Liver (tissue), 9 donors: Measurements from ENCODE around the gene SLC22A3. TPM values are rescaled to one million over a fixed set of nuclear protein-coding genes. Genes with fewer than 3 reads are reported as not detected.

Source experiments
- DNase-seq: peaks from one replicate; pipeline ENCODE4 v3.0.0-alpha.2; 2017; ENCODE audit warnings: low spot score
- H3K27ac ChIP-seq, 2 donors: one replicate each; pipeline ENCODE4 v1.7.0; 2013; ENCODE audit warnings: inconsistent platforms in 2 of 2, low read length in 2 of 2, control low read depth in 1 of 2, low read depth in 1 of 2, mild to moderate bottlenecking in 1 of 2
- H3K27me3 ChIP-seq, 4 donors: one replicate each; pipeline versions ENCODE4 v1.6.1 to v1.7.0; 2013; ENCODE audit warnings: low read length in 3 of 4, inconsistent platforms in 1 of 4, mild to moderate bottlenecking in 1 of 4, moderate library complexity in 1 of 4; ENCODE audit not compliant: control insufficient read depth in 4 of 4, insufficient read depth in 4 of 4
- H3K36me3 ChIP-seq, 4 donors: one replicate each; pipeline versions ENCODE4 v1.6.1 to v1.7.0; 2013; ENCODE audit warnings: low read length in 3 of 4, mild to moderate bottlenecking in 3 of 4, low read depth in 1 of 4, moderate library complexity in 1 of 4; ENCODE audit not compliant: control insufficient read depth in 4 of 4, insufficient read depth in 3 of 4
- H3K4me1 ChIP-seq, 4 donors: one replicate each; pipeline versions ENCODE4 v1.6.1 to v1.7.0; 2013; ENCODE audit warnings: low read length in 3 of 4, mild to moderate bottlenecking in 3 of 4, moderate library complexity in 1 of 4; ENCODE audit not compliant: control insufficient read depth in 4 of 4, insufficient read depth in 4 of 4
- H3K4me3 ChIP-seq, 3 donors: one replicate each; pipeline versions ENCODE4 v1.6.1 to v1.7.0; 2013; ENCODE audit warnings: low read length in 3 of 3, control low read depth in 1 of 3, low read depth in 1 of 3, mild to moderate bottlenecking in 1 of 3
- H3K9ac ChIP-seq, 2 donors: one replicate each; pipeline ENCODE4 v1.7.0; 2013; ENCODE audit warnings: low read length in 2 of 2, mild to moderate bottlenecking in 2 of 2, moderate library complexity in 2 of 2, control low read depth in 1 of 2, low read depth in 1 of 2
- H3K9me3 ChIP-seq, 4 donors: one replicate each; pipeline versions ENCODE4 v1.6.1 to v1.7.0; 2013; ENCODE audit warnings: low read length in 3 of 4; ENCODE audit not compliant: control insufficient read depth in 4 of 4
- ATF3 ChIP-seq: IDR thresholded peaks from 2 replicates; pipeline ENCODE4 v1.6.1; 2016; ENCODE audit warnings: antibody characterized with exemption
- CTCF ChIP-seq: fragments of 150-350 bp; IDR thresholded peaks from 2 replicates; pipeline ENCODE4 v1.5.1; 2017; ENCODE audit warnings: improper control_type of control experiment, low read depth, low read length; ENCODE audit not compliant: missing input control
- FOXA2 ChIP-seq: IDR thresholded peaks from 2 replicates; pipeline ENCODE4 v1.6.1; 2016; ENCODE audit warnings: antibody characterized with exemption
- GABPA ChIP-seq, 2 donors: IDR thresholded peaks in 1 of 2; conservative IDR thresholded peaks in 1 of 2; 2 replicates each; pipeline ENCODE4 v1.6.1; 2016; ENCODE audit warnings: antibody characterized with exemption in 2 of 2, mild to moderate bottlenecking in 1 of 2, moderate library complexity in 1 of 2
- JUND ChIP-seq, 2 donors: IDR thresholded peaks; 2 replicates each; pipeline ENCODE4 v1.6.1; 2016; ENCODE audit warnings: antibody characterized with exemption in 2 of 2
- MAX ChIP-seq: IDR thresholded peaks from 2 replicates; pipeline ENCODE4 v1.6.1; 2016; ENCODE audit warnings: antibody characterized with exemption
- REST ChIP-seq: IDR thresholded peaks from 2 replicates; pipeline ENCODE4 v1.6.1; 2016; ENCODE audit warnings: antibody characterized with exemption, mild to moderate bottlenecking
- SP1 ChIP-seq: IDR thresholded peaks from 2 replicates; pipeline ENCODE4 v1.6.1; 2018; ENCODE audit warnings: antibody characterized with exemption, mild to moderate bottlenecking
- TAF1 ChIP-seq: conservative IDR thresholded peaks from 2 replicates; pipeline ENCODE4 v1.6.1; 2016; ENCODE audit warnings: antibody characterized with exemption, mild to moderate bottlenecking
- YY1 ChIP-seq: IDR thresholded peaks from 2 replicates; pipeline ENCODE4 v1.6.1; 2016; ENCODE audit warnings: antibody characterized with exemption, mild to moderate bottlenecking
- ZBTB33 ChIP-seq: IDR thresholded peaks from 2 replicates; pipeline ENCODE4 v1.6.1; 2016; ENCODE audit warnings: antibody characterized with exemption
- WGBS: extraction: QIAGEN DNeasy Blood & Tissue Kit; methylation state at CpG from one replicate; pipeline ENCODE4 v1.1.7; 2013; 5-methylcytosine and 5-hydroxymethylcytosine counted together
- polyA plus RNA-seq, 2 donors: library from polyadenylated mRNA; stranded (reverse) in 1 of 2; unstranded in 1 of 2; fragments of 200-250 nt in 1 of 2; fragments of >200 nt in 1 of 2; fragmentation: Nextera tagmentation in 1 of 2; extraction: Ambion mirVana in 1 of 2; gene quantifications; one replicate each; pipeline versions ENCODE4 v1.2.1 to v1.2.3, GENCODE V29; 2013 to 2015
- total RNA-seq, 2 donors: library from RNA; depleted of rRNA; stranded (reverse); fragments of >200 nt; gene quantifications; one replicate each; pipeline ENCODE4 v1.2.3, GENCODE V29; 2014
- donor health status: healthy.
- donor health status: healthy.
- donor health status: healthy.
- donor health status: healthy.
- donor health status: healthy.

The SLC22A3 gene
- total and polyA plus RNA-seq, 4 donors = 7.6 to 40.9 (median 19.4) TPM

GRCh38 chr6:160316261-160316660 lies 31.9 kb upstream of the SLC22A3 start:
- H3K27ac ChIP-seq = no peak overlapping the region
- no peaks in the 10 kb centered on the region for H3K36me3 ChIP-seq
- H3K9me3 ChIP-seq = peaks cover 0 to 3% (median 2%) of the 10 kb centered on the region in 4 donors
- no peak overlapping the region for H3K4me3 ChIP-seq
- no peak for DNase-seq
- H3K4me1 ChIP-seq = no peaks in the 10 kb centered on the region
- TF ChIP-seq JUND (IDR thresholded peaks at IDR 0.05) (no peak), TAF1 (no peak), ZBTB33 (no peak), CTCF (no peak), YY1 (no peak)
- no peak overlapping the region for H3K9ac ChIP-seq
- no peaks in the 10 kb centered on the region for H3K27me3 ChIP-seq

- 94% methylated on average over 1 of the region's 1 CpG for WGBS
- Histone ChIP-seq H3K27me3 (no peaks in the 10 kb centered on the region), H3K36me3 (no peaks in the 10 kb centered on the region), H3K27ac (no peak overlapping the region), H3K4me3 (no peak overlapping the region), H3K4me1 (no peaks in the 10 kb centered on the region), H3K9ac (no peak overlapping the region), H3K9me3 (peaks cover 0 to 8% (median 4%) of the 10 kb centered on the region in 4 donors)
- no peak for DNase-seq
- TF ChIP-seq REST (no peak), TAF1 (no peak), MAX (no peak), GABPA (IDR thresholded peaks at IDR 0.05 in 1 of 2, conservative IDR thresholded peaks at IDR 0.05 in 1 of 2) (no peak), SP1 (no peak), ATF3 (no peak), YY1 (no peak), FOXA2 (no peak)
Measured at GRCh38 chr6:160319246-160319645, 28.9 kb upstream of the SLC22A3 start.
